Measurements from ENCODE around the gene HADHA. TPM values are rescaled to one million over a fixed set of nuclear protein-coding genes. Genes with fewer than 3 reads are reported as not detected.

HADHA gene
- total RNA-seq, 4 donors from 2014 or later: 93.8 to 151 (median 110) TPM

DNA sequence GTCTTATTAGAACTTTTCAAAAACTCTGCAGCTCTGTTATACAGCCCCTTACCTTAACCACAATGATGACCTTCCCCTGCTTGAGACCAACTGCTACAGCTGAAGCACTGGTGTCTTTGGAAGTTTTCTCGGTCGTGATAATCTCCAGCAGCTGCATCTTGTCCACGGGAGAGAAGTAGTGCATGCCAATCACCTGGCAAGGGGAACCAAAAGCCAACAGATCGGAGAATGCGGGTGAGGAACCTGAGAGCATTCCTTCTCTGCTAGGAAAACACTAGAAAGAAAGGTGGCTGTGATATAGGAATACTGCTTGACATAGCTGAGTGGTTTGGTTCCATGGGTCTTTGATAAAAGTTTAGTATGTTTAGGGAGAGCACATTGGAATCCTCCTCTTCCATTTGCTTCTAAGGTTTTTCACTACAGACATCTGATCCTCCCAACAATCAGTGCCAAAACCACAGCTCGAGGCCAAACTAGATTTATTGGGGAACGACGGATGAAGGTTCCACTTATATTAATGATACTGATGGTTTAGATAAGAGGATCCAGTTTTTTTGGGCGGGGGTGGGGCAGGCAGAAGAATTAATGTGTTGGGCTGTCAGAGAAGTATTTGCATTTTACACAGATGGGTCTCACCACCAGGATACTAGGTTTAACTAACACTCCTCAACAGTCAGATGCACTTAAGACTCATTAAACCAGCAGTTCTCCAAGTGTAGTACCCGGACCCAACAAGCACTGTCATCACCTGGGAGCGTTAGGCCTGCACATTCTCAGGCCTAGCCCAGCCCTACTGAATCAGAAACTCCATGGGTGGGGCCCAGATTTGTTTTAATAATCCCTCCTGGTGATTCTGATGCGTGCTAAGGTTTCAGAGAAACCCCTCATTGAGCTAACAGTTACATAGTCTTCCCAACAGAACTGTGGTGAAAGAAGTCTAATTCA is 49.1 kb downstream of the HADHA start:
- Histone ChIP-seq H3K4me3 (no peak overlapping the region), H3K4me1 (no peaks in the 10 kb centered on the region), H3K27ac (no peak overlapping the region), H3K27me3 (no peaks in the 10 kb centered on the region), H3K36me3 (no peaks in the 10 kb centered on the region), H3K9me3 (no peaks in the 10 kb centered on the region)
- DNase-seq: no peak
- TF ChIP-seq CTCF (IDR thresholded peaks at IDR 0.05) (no peak), POLR2A (IDR thresholded peaks at IDR 0.05) (no peak)
- intact Hi-C loops (cut with DNase I; ENCODE audit: low total_unique reads): no loop called here

GRCh38 chr2:26193578-26194231 is 50.7 kb downstream of the HADHA start:
- no peak for TF ChIP-seq CTCF (IDR thresholded peaks at IDR 0.05)
- no peak for TF ChIP-seq POLR2A (IDR thresholded peaks at IDR 0.05)
- Histone ChIP-seq H3K4me3 (no peak overlapping the region), H3K4me1 (no peaks in the 10 kb centered on the region), H3K36me3 (no peaks in the 10 kb centered on the region), H3K9me3 (no peaks in the 10 kb centered on the region), H3K27ac (no peak overlapping the region), H3K27me3 (no peaks in the 10 kb centered on the region)
- intact Hi-C loops (cut with DNase I; ENCODE audit: low total_unique reads): no loop called here
- no peak for DNase-seq

DNA sequence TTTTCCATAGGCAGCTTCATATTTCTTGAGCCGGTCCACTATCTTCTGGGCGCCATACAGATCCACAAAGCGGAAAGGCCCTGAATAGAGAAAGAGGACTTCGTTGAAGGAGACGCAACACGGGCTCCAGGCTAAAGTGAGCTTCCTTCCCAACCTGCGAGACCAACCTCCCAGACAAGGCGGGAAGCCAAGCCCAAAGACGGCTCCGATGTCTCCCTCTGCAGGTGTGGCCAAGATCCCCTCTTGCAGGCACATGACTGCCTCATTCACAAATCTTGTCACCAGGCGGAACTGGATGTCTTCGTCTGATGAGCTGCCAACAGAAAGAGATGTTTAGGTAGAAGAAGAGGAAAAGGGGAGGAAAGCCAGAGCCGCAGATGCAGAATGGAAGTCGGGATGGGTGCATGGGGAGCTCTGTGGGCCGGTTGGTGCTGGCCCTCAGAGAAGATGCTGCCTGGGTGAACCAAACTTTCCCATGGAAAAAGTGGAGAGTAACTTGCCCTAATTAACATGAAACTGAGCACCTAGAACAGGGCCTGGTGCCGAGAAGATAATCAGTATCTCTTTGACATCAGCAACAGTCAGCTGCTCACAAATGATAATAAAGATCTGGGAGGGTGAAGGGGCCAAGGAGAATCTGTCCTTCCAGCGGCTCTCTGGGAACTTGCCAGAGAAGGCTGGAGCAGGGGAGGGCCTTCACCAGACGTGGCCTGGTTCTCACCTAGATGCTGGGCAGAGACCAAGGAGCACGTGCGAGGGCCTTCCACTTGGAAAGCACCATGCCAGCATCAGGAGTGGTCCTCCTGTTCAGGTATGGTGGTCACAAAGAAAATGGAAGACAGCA is 52.9 kb downstream of the HADHA start:
- H3K4me3 ChIP-seq: no peak overlapping the region
- intact Hi-C loops (cut with DNase I; ENCODE audit: low total_unique reads): no loop called here
- no peak for DNase-seq
- no peak overlapping the region for H3K27ac ChIP-seq
- no peaks in the 10 kb centered on the region for H3K4me1 ChIP-seq
- H3K27me3 ChIP-seq: no peaks in the 10 kb centered on the region
- no peak for TF ChIP-seq POLR2A (IDR thresholded peaks at IDR 0.05)
- no peak for TF ChIP-seq CTCF (IDR thresholded peaks at IDR 0.05)
- no peaks in the 10 kb centered on the region for H3K9me3 ChIP-seq
- no peaks in the 10 kb centered on the region for H3K36me3 ChIP-seq

GRCh38 chr2:26190369-26190768 is 54.1 kb downstream of the HADHA start:
- H3K9me3 ChIP-seq: no peaks in the 10 kb centered on the region
- no peak overlapping the region for H3K4me3 ChIP-seq
- no peaks in the 10 kb centered on the region for H3K27me3 ChIP-seq
- no peak overlapping the region for H3K27ac ChIP-seq
- no peak for DNase-seq
- TF ChIP-seq CTCF (IDR thresholded peaks at IDR 0.05) (no peak), POLR2A (IDR thresholded peaks at IDR 0.05) (no peak)
- H3K4me1 ChIP-seq: no peaks in the 10 kb centered on the region
- intact Hi-C loops (cut with DNase I; ENCODE audit: low total_unique reads): no loop called here
- no peaks in the 10 kb centered on the region for H3K36me3 ChIP-seq
